Keratinocyte (primary cell): ENCODE data around the gene ERC2.

ENCODE experiments used
- CTCF ChIP-seq, 3 experiments: IDR thresholded peaks in 1 of 3; conservative IDR thresholded peaks in 1 of 3; optimal IDR thresholded peaks in 1 of 3; 2 replicates in 2 of 3; 3 replicates in 1 of 3; pipeline versions ENCODE3 to v1.5.1; 2011; ENCODE audit warnings: low read length in 3 of 3, mild to moderate bottlenecking in 3 of 3, moderate library complexity in 2 of 3, control low read depth in 1 of 3, inconsistent platforms in 1 of 3; ENCODE audit not compliant: insufficient read depth in 2 of 3; ENCODE audit errors: extremely low read depth in 1 of 3
- EZH2 ChIP-seq: IDR thresholded peaks from one replicate; pipeline ENCODE4 v1.6.1; 2012; ENCODE audit warnings: inconsistent platforms, mild to moderate bottlenecking, low read length, moderate library complexity

- TF ChIP-seq CTCF (optimal IDR thresholded peaks at IDR 0.05 in 1 of 3, IDR thresholded peaks at IDR 0.05 in 1 of 3, conservative IDR thresholded peaks at IDR 0.05 in 1 of 3; ENCODE audit: extremely low read depth in 1 of 3, insufficient read depth in 2 of 3, low read length in 3 of 3) (no peak), EZH2 (no peak)
These were observed 927.3 kb downstream of the ERC2 start for GRCh38 chr3:55541016-55541415.
